GM19463 (cell line): ENCODE data around the gene NECTIN2.
"Not testable (repeated sequence)": the region's sequence is repeated elsewhere in the genome, so short reads cannot be mapped to it uniquely, and the experiment has no call there.

Source experiments
- ATAC-seq: cut with Tn5 transposase; IDR thresholded peaks from one replicate; pipeline ENCODE4 v1.9.1; 2021; ENCODE audit warnings: mild to moderate bottlenecking, moderate library complexity; ENCODE audit not compliant: unreplicated experiment

NECTIN2 gene

GRCh38 chr19:44816301-44816700 lies 29.8 kb upstream of the NECTIN2 start:
- no peak for ATAC-seq

GRCh38 chr19:44817725-44818465 lies 28.2 kb upstream of the NECTIN2 start:
- ATAC-seq: no peak

GRCh38 chr19:44818466-44819031 lies 27.5 kb upstream of the NECTIN2 start:
- ATAC-seq: no peak

GRCh38 chr19:44819246-44819832 lies 26.8 kb upstream of the NECTIN2 start:
- no peak for ATAC-seq

GRCh38 chr19:44820648-44821609 lies 25.2 kb upstream of the NECTIN2 start:
- no peak for ATAC-seq

- ATAC-seq: no peak
Measured at GRCh38 chr19:44822177-44822576, 23.9 kb upstream of the NECTIN2 start.

- no peak for ATAC-seq
Measured at GRCh38 chr19:44822670-44823372, 23.3 kb upstream of the NECTIN2 start.

GRCh38 chr19:44823373-44823698 lies 22.8 kb upstream of the NECTIN2 start:
- ATAC-seq: no peak

GRCh38 chr19:44824761-44825160 lies 21.3 kb upstream of the NECTIN2 start:
- no peak for ATAC-seq

GRCh38 chr19:44832875-44833274 lies 13.2 kb upstream of the NECTIN2 start:
- ATAC-seq: not testable (repeated sequence)

GRCh38 chr19:44834399-44834798 lies 11.7 kb upstream of the NECTIN2 start:
- ATAC-seq: not testable (repeated sequence)

GRCh38 chr19:44839276-44839675 lies 6.8 kb upstream of the NECTIN2 start:
- ATAC-seq: no peak

GRCh38 chr19:44840811-44841210 lies 5.3 kb upstream of the NECTIN2 start:
- ATAC-seq: no peak

- ATAC-seq: no peak
Measured at GRCh38 chr19:44841231-44841630, 4.9 kb upstream of the NECTIN2 start.

GRCh38 chr19:44845286-44845611 lies 848 bp upstream of the NECTIN2 start:
- ATAC-seq: no peak

GRCh38 chr19:44846455-44847143 lies 502 bp downstream of the NECTIN2 start:
- ATAC-seq: no peak

- ATAC-seq: no peak
Measured at GRCh38 chr19:44847144-44848035, 1.3 kb downstream of the NECTIN2 start.

- no peak for ATAC-seq
Measured at GRCh38 chr19:44848036-44848811, 2.1 kb downstream of the NECTIN2 start.
